Bone marrow (tissue), 2 donors: Measurements from ENCODE around the gene LRRFIP2.
"Not testable (repeated sequence)": the region's sequence is repeated elsewhere in the genome, so short reads cannot be mapped to it uniquely, and the experiment has no call there.

Experiments
- DNase-seq, 2 donors: peaks; one replicate each; lab custom pipeline; 2025; lab: John Stamatoyannopoulos, UW

The LRRFIP2 gene, protein sequence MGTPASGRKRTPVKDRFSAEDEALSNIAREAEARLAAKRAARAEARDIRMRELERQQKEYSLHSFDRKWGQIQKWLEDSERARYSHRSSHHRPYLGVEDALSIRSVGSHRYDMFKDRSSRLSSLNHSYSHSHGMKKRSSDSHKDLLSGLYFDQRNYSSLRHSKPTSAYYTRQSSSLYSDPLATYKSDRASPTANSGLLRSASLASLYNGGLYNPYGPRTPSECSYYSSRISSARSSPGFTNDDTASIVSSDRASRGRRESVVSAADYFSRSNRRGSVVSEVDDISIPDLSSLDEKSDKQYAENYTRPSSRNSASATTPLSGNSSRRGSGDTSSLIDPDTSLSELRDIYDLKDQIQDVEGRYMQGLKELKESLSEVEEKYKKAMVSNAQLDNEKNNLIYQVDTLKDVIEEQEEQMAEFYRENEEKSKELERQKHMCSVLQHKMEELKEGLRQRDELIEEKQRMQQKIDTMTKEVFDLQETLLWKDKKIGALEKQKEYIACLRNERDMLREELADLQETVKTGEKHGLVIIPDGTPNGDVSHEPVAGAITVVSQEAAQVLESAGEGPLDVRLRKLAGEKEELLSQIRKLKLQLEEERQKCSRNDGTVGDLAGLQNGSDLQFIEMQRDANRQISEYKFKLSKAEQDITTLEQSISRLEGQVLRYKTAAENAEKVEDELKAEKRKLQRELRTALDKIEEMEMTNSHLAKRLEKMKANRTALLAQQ

DNA sequence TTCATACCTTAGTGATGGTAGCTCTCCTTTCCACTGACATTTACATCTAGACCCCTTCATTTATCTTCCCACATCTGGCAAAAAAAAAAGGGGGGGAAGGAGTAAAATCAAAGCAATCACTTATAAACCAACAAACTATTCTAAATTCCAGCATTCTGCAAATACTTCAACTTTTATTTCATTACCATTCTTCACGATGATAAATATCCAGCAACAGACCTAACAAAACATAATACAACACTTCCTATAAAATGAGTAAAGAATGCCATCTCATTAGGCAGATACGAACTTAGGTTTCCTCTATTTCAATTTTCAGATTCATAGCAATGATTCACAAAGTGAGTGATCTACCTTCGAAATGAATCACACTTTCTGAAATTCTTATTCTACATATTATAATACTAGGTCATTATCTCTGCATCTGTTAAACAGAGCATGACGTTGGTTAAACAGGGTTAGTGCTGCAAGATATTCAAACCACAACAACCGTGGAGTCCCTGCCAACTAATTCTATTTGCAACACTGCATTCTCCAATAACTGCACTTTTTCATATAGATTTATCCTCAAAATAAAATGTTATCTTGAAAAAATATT lies at the start of gene LRRFIP2:
Gene LRRFIP2, minus strand, starts transcription at position 51 of the 595 bp plus-strand sequence. CDS start 25,599 bp downstream, outside the sequence.
- peak in 1 of 2 donors; percentile 61 for DNase-seq

DNA sequence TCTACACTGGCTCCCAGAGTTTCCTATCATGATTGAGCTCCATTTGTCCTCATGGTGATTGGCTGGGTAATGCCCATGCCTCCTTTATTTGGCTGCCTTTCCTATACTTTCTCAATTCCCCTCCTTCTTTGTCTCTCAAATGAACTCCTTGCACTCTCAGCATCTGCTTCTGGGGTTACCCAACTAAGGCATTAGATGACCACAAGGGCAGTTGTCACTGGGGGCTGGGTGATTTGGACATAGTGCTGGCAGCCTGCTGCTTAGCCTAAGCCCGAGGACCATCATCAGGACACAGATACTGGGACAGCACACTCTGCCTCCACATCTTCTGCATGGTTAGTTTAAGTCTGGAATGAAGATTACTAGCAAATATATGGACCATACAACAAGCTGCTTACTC lies 49.2 kb upstream of the LRRFIP2 start:
- no peak for DNase-seq

DNA sequence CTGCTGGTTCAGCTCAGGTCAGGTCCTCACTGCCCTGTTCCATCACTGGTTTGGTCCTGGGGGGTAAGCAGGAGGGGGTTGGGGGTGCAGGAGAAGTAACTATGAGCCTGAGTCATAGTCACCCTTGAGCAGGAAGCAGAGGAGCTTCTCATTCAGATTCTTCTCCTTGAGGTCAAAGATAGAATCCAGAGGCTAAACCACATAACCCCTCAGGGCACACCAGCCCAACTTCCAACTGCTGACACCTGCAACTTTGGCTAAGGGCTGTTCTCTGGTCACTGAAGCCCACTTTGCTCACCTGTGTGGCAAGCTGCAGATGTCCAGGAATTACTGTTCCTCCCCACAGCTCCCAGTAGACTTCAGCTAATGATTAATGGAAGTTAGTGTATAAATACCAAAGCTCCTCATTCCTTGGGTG lies 48.8 kb upstream of the LRRFIP2 start:
- DNase-seq: peak in 1 of 2 donors; percentile 15

DNA sequence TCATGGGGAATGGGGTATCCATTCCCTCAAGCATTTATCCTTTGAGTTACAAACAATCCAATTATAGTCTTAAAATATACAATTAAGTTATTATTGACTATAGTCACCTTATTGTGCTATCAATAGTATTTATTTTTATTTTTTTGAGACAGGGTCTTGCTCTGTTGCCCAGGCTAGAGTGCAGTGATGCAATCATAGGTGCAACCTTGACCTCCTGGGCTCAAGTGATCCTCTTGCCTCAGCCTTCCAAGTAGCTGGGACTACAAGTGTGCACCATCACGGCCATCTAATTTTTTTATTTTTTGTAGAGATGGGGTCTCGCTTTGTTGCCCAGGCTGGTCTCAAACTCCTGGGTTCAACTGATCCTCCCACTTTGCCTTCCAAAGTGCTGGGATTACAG lies 48.2 kb upstream of the LRRFIP2 start:
- DNase-seq: not testable (repeated sequence)

DNA sequence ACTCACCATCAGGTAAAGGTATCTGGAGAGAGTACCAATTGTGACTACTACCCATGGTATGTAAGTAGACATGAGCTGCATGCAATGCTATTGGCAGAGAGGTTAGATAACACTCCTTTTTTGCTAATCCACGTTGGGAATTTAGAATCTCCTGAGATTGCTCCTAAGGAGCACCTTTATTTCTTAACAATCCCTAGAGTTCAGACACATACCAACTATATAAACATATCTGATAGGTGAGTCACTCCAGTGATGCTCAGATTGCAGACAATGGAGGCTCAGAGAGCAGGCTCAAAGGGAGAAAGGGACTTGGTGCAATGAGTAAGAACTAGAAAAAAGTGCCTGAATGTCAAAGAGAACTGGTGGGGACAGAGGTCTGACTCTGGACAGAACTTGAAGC lies 47.0 kb upstream of the LRRFIP2 start:
- DNase-seq: no peak

DNA sequence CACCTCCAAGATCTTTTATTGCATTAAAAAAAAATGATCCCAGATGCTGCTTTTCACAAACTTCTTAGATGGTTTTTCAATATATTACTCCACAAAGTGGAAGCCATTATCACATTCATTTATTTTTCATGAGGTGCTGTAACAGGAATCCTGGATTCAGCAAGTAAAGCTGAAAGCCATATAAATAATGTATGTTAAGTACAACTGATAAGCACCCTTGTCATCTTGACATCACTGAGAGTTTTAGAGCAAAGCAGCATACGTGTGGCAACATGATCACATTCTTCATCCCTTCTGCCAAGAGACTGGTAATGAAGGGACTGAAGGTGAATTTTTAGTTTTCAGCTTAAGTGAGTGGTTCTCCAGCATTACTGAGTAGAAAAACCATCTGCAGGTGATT lies 44.9 kb upstream of the LRRFIP2 start:
- DNase-seq: no peak

DNA sequence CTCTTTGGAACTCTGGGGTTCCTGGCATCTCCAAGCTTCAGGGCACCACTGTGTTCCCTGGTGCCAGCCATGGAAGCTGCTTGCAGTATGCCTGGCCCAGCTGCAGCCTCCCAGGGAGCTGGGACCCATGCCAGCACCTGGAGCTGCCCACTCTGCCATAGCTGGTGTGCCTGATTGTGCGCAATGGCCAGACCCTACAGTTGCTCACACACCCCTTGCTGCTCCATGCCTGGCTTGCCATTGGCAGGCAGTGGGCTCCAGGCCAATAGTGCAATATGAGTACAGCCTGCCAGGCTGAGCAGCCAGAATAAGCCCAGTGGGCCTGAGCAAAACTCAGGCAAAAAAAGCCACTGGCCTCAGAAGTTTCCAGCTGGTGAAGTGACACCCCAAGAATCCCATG lies 43.8 kb upstream of the LRRFIP2 start:
- DNase-seq: no peak

DNA sequence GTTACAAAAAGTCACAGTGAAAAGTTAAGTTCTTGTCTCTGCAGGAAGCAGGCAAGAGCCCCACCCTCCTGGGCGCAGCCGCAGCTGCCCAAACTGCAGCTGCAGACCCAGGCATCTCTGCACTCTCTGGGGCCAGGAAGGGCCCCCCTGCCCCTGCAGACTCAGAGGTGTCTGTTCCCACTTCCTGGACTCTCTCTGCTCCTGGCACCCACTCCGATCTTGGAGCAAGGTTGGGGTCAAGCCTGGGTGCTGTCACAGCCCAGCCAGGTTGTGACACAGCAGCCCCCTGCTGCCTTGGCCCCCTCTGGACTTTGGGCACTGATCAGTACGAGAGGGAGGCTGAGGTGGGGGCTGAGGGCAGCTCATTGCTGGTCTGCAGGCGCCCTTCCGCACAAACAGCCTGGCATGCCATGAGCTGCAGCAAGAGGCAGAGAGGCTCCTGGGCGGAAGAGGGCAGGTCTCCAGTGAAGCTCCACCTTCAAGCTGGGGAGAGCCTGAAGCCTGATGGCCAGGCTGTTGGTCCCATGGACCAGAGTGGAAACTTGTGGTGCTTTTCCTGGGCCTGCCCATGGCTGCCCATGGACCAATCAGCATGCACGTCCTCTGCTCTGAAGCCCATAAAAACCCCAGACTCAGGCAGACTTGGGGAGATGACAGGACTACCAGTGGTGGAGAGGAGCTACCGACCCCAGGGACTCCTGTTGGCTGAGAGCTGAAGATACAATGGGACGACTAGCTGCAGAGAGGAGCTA lies 42.9 kb upstream of the LRRFIP2 start:
- no peak for DNase-seq

DNA sequence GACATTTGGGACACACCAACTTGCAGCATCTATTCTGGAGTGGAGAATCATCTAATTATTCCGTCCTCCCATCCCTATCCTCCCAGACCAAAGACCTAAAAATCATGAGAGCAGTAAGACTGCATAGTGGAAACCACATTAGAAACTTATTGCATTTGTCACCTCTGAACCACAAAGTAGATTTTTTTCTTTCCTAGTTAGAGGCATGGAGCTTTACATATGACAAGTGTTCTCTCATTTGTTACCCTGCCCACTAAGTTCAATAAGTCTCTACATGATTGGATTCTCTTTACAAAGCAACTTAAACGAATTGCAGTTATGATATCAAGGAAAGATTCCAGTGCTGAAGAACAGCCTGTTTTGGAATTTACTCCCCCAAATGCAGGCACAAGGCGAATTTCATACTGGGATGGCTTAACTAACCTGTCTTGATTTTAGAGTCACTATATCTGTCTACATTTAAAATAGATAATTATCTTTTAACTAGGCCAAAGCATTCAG lies 42.3 kb upstream of the LRRFIP2 start:
- no peak for DNase-seq

DNA sequence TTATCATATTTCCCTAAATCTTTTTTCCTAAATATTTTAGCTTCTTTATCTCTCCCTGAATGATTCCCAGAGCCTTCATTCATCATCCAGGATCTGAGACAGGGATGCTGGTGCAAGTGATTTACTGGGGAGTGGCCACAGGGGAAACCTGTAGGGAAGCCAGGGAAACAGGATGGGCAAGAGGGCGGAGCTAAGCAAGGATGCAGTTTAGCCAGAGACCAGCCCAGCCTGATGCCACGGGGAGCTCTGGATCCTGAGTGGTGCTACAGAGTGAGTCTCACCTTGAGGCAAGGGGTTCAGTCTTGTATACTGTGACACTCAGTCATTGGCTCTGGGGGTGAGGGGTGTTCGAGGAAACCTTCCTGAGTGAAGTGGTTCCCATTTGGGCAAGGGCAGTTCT lies 39.7 kb upstream of the LRRFIP2 start:
- no peak for DNase-seq

DNA sequence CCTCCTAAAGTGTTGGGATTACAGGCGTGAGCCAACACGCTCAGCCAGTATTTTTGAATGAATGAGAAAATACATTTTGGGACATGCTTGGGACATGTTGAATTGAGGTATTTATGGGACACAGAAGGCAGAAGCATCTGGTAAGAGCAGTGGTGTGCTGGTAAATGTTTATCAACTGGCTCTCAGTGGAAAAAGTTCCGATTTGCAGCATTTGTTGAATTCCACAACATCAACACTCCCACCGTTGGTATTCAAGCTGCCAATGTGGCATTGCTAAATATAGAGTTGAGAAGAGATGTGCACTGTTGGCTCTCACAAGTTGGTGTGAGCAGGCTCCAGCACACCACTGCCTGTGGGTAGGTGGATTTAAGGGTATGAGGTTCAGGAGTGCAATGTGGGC lies 35.8 kb upstream of the LRRFIP2 start:
- no peak for DNase-seq

DNA sequence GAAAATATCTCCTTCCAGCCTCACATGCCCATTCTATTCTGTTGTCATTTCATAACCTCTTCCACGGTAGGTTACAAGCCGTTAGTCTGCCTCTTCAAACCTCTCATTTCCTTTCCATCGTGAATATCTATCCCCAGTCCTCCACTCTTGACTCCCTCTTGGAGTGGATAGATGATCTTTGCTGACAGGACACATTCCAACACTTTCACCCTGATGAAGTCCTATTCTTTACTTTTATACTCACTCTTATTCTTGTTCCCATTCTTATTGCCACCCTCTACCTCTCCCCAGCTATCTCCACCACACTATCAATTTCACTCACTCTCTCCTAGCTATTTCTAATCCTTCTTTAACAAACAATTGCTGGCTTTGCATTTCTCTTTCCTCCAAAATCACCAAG lies 34.2 kb upstream of the LRRFIP2 start:
- DNase-seq: not testable (repeated sequence)

DNA sequence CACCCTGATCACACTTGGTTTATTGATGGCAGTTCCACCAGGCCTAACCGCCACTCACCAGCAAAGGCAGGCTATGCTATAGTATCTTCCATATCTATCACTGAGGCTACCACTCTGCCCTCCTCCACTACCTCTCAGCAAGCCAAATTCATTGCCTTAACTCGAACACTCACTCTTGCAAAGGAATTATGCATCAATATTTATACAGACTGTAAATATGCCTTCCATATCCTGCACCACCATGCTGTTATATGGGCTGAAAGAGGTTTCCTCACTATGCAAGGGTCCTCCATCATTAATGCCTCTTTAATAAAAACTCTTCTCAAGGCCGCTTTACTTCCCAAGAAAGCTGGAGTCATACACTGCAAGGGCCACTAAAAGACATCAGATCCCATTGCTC lies 33.6 kb upstream of the LRRFIP2 start:
- DNase-seq: not testable (repeated sequence)

DNA sequence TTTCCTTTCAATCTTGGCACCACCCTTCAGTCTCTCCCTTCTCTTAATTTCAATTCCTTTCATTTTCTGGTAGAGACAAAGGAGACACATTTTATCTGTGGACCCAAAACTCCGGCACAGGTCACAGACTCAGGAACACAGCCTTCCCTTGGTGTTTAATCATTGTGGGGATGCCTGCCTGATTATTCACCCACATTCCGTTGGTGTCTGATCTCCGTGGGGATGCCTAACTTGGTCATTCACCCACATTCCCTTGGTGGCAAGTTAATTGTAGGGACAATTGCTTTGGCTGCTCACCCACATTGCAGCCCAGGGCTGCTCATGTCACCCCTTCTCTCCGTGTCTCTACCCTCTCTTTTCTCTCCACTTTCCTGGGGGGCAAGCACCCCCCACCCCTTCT lies 31.7 kb upstream of the LRRFIP2 start:
- not testable (repeated sequence) for DNase-seq

DNA sequence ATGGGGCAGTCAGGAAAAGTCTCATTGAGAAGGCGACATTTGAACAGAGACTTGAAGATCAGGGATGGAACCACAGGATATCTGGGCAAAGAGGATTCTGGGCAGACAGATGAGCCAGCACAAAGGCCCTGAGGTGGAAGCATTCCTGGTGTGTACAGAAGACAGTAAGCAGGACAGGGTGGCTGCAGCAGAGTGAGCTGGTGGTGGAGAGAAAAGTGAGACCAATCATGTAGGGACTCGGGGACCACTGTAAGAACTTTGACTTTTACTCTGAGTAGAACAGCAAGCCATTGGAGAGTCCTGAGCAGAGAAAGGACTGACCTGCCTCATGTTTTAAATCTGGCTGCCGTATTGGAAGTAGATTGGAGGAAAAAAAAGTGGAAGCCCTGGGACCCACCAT lies 29.9 kb upstream of the LRRFIP2 start:
- no peak for DNase-seq

DNA sequence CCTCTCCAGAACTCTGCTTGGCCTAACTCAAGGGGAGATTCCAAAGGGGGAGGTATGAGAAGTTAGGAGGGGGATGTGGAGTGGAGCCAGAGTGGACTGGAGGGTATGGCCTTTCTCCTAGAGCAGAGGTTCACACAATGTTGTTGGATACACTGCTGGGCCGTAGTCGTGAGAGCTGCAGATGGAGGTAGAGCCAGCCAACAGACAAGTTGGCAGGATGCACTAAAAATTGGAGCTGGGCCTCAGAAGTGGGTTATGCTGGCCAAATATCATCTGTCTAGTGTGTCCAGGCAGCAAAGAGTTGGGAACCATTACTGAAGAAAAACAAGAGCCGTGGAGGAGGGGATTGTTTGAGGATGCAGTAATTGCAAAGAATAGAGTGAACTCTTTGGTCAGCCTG lies 27.7 kb upstream of the LRRFIP2 start:
- DNase-seq: no peak

DNA sequence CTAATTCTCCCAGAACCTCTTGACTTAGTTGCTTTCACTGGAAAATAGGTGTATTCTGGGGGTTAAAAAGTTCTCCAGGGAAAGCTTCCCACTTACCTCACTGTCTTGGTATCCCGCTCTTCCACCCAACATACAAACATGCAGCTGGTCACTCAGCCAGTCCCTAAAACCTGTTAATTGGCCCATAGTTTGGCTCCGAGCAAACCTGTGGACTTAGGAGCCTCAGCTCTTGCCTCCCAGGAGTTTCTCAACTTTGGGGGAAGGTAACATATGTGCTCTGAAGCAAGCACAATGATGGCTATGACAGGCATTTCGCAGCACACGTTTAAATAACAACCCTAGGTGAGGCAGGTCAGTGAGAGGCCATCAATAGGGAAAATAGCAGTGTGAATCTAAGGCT lies 25.8 kb upstream of the LRRFIP2 start:
- no peak for DNase-seq

DNA sequence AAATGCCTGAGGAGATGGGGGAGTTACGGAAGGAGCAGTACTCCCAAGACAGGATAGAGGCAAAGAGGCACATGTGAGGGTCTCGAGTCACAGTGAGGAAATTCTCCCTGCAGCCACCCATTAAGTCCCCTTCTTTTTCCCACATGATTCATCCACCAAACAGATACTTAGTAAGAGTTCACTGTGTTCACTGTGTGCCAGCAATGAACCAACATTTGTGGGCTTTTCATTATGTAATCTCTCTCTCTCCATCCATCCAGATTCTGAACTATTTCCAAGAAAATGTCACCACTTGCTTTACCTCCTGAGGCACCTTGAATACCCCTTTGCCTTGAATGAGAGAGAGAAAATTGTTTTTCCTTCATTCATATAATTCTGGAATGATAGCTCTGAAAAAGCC lies 24.6 kb upstream of the LRRFIP2 start:
- no peak for DNase-seq

DNA sequence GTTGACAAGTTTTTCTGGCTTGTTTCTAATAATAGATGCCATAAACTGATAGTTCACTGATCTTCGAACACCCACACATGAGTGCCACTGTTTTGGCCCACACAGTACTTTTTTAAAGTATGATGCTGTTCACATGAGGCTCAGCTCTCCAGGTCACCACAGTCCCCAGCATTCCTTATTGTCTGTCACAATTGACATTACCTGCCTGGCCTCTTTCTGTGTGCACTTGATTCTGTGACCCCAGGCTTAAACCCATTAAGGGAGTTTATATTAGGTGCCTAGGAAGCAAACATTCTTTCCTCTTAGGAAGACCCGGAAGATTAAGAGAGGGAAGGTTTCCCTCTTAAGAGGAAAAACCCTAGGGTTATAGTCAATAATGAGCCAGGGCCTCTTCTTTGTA lies 24.2 kb upstream of the LRRFIP2 start:
- no peak for DNase-seq

DNA sequence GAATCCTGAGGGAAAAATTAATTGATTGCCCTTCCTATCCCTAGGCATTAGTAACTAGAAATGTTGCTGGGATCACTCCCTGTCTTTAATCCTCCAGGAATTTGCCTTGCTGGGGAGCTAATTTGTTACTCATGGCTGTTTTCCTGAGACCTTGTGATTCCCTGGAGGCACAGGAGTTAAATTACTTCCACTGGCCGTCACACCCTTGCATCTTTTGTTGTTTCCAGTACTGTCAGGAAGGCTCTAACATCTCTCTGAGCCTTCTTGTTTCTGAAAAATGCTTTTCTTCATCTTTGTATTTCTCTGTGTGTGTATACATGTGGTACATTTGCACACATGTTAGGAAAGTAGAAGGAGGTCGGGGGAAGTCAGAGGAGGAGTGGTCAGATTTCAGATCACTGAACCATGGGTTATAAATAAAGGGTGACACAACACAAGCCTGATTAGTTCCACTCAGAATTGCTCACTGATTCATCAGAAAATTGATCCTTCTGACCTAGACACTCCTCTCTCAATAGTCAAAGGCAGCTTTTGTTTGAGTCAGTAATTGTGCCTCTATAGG lies 23.5 kb upstream of the LRRFIP2 start:
- DNase-seq: no peak

DNA sequence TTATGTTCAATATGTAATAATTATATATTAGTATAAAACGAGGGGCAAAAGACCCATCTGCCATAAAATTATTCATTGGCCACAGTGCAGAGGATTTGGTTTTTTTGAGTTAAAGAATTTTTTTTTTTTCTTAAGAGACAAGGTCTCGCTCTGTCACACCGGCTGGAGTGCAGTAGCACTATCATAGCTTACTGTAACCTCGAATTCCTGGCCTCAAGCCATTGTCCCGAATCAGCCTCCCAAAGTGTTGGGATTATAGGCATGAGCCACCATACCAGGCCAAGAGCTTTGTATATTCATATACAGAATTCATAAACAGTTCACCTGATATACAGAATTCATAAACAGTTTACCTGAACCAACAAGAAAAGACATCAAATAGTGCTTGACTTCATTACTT lies 20.2 kb upstream of the LRRFIP2 start:
- no peak for DNase-seq

DNA sequence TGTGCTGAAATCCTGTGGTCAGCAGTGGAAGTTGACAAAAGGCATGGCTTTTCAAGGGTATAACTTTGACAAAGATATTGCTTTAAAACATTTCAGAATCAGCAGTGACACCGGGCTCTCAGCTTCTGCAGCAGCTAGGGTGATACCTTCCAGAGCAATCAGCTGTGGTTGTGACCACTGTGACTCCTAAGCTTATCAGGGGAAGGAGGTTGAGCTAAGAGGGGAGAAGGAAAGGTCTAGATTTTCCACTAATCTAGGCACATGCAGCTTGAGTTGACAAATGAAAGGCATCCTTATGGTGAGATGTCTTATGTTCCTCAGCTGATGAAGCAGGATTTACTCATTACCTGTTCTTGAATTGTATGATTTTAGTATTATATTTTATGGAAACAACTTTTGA lies 16.3 kb upstream of the LRRFIP2 start:
- no peak for DNase-seq
